ENCODE measurements around the gene TNS1. TPM values are rescaled to one million over a fixed set of nuclear protein-coding genes. Genes with fewer than 3 reads are reported as not detected.

TNS1 gene
- total RNA-seq, 2 donors from 2014 or later, result 3.3 to 4.2 TPM

DNA sequence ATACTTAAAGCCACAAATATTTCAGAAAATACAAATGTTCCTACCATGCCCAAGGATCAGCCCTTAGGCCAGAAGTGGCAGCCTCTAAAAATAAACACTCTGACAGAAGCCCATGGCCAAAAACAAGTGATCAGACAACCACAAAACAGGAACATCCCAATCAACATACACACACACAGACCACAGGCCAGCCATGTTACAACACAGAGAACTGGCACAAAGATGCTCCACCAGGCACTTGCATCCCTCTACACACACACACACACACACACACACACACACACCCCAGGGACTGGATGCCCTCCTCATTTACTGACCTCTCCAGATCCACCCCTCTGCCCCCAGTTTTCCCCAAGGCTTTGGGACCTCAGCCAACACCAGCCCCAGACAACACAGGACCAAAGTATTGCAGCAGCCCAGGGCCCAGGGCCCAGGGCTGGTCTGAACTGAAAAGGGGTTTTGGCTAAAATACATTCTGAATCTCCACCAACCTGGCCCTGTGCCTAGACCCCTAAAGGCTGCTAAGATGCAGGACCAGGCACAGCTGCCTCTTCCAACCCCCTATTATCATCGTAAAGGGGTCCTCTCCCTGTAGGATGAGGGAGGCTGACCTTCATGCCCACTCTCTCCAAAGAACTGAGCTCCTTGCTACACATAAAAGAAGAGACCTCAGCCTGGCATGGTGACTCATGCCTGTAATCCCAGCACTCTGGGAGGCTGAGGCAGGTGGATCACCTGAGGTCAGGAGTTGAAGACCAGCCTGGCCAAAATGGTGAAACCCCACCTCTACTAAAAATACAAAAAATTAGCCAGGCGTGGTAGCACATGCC lies 151.4 kb downstream of the TNS1 start:
- Mint-ChIP-seq H3K4me1 (peaks cover 7% of the 10 kb centered on the region), H3K9me3 (no peaks in the 10 kb centered on the region), H3K36me3 (ENCODE audit: low read depth) (no peaks in the 10 kb centered on the region), H3K27me3 (ENCODE audit: insufficient read depth) (no peaks in the 10 kb centered on the region), H3K27ac (no peak overlapping the region), H3K4me3 (no peak overlapping the region)
- DNase-seq, result no peak
- Histone ChIP-seq H3K4me3 (ENCODE audit: low read length) (no peak overlapping the region), H3K27me3 (ENCODE audit: control insufficient read depth, insufficient read depth, low read length, poor library complexity, severe bottlenecking) (no peaks in the 10 kb centered on the region), H3K4me1 (ENCODE audit: control insufficient read depth, insufficient read depth, low read length) (no peaks in the 10 kb centered on the region), H3K9me3 (ENCODE audit: control insufficient read depth, low read length) (no peaks in the 10 kb centered on the region), H3K9ac (ENCODE audit: extremely low read depth, low read length, poor library complexity, severe bottlenecking) (no peak overlapping the region), H3K27ac (ENCODE audit: low read depth, low read length) (no peak overlapping the region), H3K36me3 (ENCODE audit: control insufficient read depth, insufficient read depth, low read length) (no peaks in the 10 kb centered on the region)
- TF ChIP-seq, protein P1, sequence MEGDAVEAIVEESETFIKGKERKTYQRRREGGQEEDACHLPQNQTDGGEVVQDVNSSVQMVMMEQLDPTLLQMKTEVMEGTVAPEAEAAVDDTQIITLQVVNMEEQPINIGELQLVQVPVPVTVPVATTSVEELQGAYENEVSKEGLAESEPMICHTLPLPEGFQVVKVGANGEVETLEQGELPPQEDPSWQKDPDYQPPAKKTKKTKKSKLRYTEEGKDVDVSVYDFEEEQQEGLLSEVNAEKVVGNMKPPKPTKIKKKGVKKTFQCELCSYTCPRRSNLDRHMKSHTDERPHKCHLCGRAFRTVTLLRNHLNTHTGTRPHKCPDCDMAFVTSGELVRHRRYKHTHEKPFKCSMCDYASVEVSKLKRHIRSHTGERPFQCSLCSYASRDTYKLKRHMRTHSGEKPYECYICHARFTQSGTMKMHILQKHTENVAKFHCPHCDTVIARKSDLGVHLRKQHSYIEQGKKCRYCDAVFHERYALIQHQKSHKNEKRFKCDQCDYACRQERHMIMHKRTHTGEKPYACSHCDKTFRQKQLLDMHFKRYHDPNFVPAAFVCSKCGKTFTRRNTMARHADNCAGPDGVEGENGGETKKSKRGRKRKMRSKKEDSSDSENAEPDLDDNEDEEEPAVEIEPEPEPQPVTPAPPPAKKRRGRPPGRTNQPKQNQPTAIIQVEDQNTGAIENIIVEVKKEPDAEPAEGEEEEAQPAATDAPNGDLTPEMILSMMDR (conservative IDR thresholded peaks at IDR 0.05), result no peak
- 100% methylated on average over 2 of the region's 2 CpGs; no CpG with 5 or more reads in 1 of the 2 experiments for WGBS, 2 experiments (ENCODE audit: insufficient coverage in 1 of 2, insufficient read length in 1 of 2)

DNA sequence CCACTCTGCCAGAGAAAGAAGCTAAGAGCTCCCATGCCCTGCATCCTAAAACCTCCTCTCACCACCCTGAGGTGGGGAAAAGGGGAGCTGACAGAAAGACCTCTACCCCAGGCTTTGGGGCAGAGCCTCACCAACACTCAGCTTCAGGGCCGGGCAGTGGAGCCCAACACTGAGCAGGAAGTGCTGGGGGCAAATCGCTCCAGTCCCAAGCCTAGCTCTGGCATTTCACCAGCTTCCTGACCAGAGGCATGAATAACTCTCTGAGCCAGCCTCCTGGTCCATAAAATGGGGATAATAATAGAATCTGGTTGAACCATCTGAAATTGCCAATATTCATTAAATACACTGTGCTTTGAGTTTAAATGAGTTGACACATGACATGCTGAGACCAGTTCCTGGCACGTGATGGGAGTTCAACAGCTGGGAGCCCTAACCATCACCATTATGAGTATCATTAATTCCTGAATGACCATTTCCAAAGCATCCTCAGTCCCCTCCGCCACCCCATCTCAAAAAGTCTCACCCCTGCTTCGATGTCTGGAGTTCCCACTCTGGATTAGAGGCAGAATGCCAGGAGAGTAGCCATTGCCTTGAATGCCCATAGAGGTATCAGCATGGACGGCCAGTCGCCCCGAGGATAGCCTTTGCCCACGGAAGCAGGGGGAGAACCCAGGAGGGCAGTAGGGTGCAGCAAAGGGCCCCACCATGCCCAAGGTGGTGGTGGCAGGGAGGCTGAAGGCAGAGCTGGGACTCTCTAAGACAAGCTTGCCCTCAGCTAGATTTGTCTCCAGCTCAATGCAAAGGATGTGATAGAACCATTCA lies 153.4 kb downstream of the TNS1 start:
- H3K4me3 Mint-ChIP-seq, result no peak overlapping the region
- TF ChIP-seq, protein P1 (conservative IDR thresholded peaks at IDR 0.05), result no peak
- 91 to 94% methylated on average over 9 of the region's 9 CpGs for WGBS, 2 experiments (ENCODE audit: insufficient coverage in 1 of 2, insufficient read length in 1 of 2)
- Histone ChIP-seq H3K27me3 (ENCODE audit: control insufficient read depth, insufficient read depth, low read length, poor library complexity, severe bottlenecking) (no peaks in the 10 kb centered on the region), H3K36me3 (ENCODE audit: control insufficient read depth, insufficient read depth, low read length) (no peaks in the 10 kb centered on the region), H3K9me3 (ENCODE audit: control insufficient read depth, low read length) (peaks cover 13% of the 10 kb centered on the region), H3K4me3 (ENCODE audit: low read length) (no peak overlapping the region), H3K27ac (ENCODE audit: low read depth, low read length) (no peak overlapping the region), H3K9ac (ENCODE audit: extremely low read depth, low read length, poor library complexity, severe bottlenecking) (no peak overlapping the region), H3K4me1 (ENCODE audit: control insufficient read depth, insufficient read depth, low read length) (no peaks in the 10 kb centered on the region)
- peaks cover 7% of the 10 kb centered on the region for H3K4me1 Mint-ChIP-seq
- no peak overlapping the region for H3K27ac Mint-ChIP-seq
- peaks cover 6% of the 10 kb centered on the region for H3K9me3 Mint-ChIP-seq
- DNase-seq, result no peak
- H3K36me3 Mint-ChIP-seq (ENCODE audit: low read depth), result no peaks in the 10 kb centered on the region
- H3K27me3 Mint-ChIP-seq (ENCODE audit: insufficient read depth), result no peaks in the 10 kb centered on the region

DNA sequence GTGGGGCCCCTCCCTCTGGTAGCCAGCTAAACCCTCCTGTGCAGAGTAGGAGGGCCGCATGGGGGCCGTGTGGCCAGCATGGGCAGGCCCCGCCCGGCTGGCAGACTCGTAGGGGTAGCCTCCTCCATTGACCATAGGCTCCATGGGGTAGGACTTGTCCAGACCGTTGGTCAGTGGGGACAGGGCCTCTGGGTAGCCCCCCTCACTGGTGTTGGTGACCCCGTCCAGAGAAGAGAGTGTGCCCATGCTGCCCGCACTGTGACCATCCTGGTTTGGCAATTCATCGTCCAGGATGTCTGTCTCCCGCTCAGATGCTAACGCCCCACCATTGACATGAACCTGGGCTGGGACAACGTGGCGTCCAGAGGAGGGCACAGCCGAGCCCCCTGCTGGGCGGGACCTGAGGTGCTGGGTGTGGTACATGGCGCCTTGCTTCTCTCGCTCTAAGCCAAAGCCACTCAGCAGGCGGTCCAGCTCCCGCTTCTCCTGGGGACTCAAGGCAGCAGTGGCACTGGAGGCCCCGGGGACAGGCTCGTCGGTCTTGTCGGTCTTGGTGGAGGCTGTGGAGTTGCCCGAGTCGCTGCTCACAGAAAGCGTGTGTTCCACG lies 154.3 kb downstream of the TNS1 start:
- H3K27me3 Mint-ChIP-seq (ENCODE audit: insufficient read depth), result no peaks in the 10 kb centered on the region
- H3K4me1 ChIP-seq (ENCODE audit: control insufficient read depth, insufficient read depth, low read length), result no peaks in the 10 kb centered on the region
- DNase-seq, result no peak
- H3K27ac Mint-ChIP-seq, result no peak overlapping the region
- H3K4me3 ChIP-seq (ENCODE audit: low read length), result no peak overlapping the region
- no peak overlapping the region for H3K27ac ChIP-seq (ENCODE audit: low read depth, low read length)
- H3K9me3 ChIP-seq (ENCODE audit: control insufficient read depth, low read length), result peaks cover 18% of the 10 kb centered on the region
- 94 to 95% methylated on average over 12 to 27 of the region's 27 CpGs for WGBS, 2 experiments (ENCODE audit: insufficient coverage in 1 of 2, insufficient read length in 1 of 2)
- H3K9me3 Mint-ChIP-seq, result peaks cover 6% of the 10 kb centered on the region
- no peak overlapping the region for H3K4me3 Mint-ChIP-seq
- TF ChIP-seq, protein P1 (conservative IDR thresholded peaks at IDR 0.05), result no peak
- peaks cover 7% of the 10 kb centered on the region for H3K4me1 Mint-ChIP-seq
- no peaks in the 10 kb centered on the region for H3K27me3 ChIP-seq (ENCODE audit: control insufficient read depth, insufficient read depth, low read length, poor library complexity, severe bottlenecking)
- H3K9ac ChIP-seq (ENCODE audit: extremely low read depth, low read length, poor library complexity, severe bottlenecking), result no peak overlapping the region
- H3K36me3 ChIP-seq (ENCODE audit: control insufficient read depth, insufficient read depth, low read length), result no peaks in the 10 kb centered on the region
- no peaks in the 10 kb centered on the region for H3K36me3 Mint-ChIP-seq (ENCODE audit: low read depth)
